ENCODE results near the gene STARD6.
"Not testable (repeated sequence)": the region's sequence is repeated elsewhere in the genome, so short reads cannot be mapped to it uniquely, and the experiment has no call there.

The STARD6 gene

DNA sequence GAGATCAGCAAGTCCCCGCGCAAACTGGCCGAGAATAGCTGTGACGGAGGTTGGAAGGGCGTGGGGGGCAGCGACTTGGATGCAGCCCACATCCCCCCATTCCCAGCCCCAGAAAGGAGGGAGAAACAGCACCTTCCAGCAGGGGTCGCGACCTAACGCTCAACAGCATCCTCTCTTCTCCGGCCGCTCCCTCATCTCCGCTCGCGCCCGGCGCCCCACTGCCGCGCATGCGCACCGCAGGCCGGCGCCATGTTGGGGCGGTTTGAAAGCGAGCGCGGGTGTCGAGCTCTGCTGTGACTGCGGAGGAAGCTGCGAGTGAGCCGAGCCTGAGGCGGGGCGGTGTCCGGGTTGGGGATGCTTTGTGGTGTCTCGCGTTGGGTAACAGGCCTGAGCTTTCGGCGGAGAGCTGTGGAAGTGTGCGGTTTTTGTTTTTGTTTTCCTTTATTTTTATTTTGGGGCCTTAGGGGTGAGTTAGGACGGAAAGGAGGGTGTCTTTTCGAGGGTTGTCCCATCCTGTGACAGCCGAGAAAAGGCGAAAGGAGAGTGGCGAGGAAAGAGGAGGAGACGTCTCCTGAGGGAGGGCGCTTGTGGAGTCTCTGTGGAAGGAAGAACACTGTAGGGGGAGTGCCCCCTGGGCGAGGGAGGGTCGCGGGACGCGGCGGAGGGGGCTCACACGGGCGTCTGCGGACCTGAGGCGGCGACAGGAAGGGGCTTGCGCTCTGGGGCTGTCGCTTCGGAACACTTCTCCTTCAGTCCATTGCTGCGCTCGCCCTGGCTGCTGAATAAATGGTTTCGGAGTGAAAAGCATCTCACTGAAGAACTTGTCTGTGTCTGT, at the start of gene STARD6, which contains the start of gene C18orf54:
TSS of gene STARD6 (minus strand) at position 199 of the 835 bp plus-strand sequence. CDS start 3,285 bp downstream, outside the sequence.
TSS of gene C18orf54 (plus strand) at position 247 of the 835 bp plus-strand sequence. CDS start 2,667 bp downstream, outside the sequence.
- DNase-seq: peak; percentile 95

GRCh38 chr18:54405290-54405689, 47.6 kb upstream of the STARD6 start:
- DNase-seq: no peak

DNA sequence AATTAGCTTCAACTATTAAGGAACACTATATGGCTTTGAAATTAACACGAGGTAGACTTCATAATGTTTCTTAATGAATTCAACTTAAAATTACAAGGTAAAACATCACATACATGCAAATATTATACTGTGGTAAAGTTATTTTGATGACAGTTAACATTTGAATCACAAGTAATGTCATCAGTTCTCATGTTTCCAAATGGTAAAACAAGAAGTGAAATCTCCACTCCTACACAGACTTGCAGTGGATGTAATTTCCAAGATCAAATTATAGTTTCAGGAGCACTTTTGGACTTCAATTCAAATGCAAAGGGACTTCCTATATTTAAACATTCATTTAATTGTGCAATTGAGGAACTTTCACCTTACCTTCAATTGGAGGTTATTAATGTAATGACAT, 39.1 kb upstream of the STARD6 start:
- no peak for DNase-seq

DNA sequence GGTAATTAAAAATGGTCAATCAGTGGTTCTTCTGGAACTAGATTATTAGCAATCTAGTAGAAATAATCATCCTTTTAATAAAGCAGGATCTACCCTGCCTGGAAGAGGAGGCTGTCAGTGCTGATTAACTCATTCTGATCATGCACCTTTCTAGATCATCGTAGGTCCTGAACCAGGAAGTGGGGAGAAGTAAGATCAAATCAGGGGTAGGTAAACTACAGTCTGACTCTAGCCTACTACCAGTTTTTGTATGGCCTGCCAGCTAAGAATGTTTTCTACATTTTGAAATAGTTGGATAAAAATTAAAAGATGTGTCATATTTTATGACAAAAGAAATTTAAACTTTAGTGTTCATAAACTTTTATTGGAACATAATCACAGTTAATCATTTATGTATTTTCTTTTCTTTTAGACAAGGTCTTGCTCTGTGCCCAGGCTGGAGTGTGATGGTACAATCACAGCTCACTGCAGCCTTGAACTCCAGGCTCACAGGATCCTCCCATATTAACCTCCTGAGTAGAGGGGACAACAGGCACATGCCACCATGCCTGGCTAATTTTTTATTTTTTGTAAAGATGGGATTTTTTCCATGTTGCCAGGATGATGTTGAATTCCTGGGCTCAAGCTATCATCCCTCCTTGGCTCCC, 36.1 kb upstream of the STARD6 start:
- no peak for DNase-seq

DNA sequence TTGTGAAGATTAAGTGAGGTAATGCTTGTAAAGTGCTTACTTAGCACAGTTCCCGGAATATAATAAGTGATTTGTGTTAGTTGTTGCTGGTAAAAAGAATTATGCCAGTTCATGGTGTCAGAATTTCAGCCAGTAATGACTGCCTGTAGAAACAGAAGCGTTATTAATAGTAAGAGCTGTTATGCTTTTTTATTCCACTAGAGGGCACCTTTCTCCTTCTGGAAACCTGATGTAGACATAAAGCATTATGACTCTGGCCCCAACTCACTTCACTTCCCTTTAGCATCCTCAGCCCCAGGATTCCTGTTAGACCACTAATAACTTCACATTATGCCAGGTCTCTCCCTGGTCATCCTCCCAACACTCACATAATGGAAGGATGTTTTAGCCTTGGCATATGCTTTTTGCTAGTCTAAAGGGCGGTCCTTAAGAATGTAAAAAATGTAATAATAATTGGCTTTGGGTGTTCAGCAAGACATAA, 34.9 kb upstream of the STARD6 start:
- no peak for DNase-seq

GRCh38 chr18:54390838-54391237, 33.2 kb upstream of the STARD6 start:
- no peak for DNase-seq

GRCh38 chr18:54389143-54389505, 31.5 kb upstream of the STARD6 start:
- DNase-seq: no peak

DNA sequence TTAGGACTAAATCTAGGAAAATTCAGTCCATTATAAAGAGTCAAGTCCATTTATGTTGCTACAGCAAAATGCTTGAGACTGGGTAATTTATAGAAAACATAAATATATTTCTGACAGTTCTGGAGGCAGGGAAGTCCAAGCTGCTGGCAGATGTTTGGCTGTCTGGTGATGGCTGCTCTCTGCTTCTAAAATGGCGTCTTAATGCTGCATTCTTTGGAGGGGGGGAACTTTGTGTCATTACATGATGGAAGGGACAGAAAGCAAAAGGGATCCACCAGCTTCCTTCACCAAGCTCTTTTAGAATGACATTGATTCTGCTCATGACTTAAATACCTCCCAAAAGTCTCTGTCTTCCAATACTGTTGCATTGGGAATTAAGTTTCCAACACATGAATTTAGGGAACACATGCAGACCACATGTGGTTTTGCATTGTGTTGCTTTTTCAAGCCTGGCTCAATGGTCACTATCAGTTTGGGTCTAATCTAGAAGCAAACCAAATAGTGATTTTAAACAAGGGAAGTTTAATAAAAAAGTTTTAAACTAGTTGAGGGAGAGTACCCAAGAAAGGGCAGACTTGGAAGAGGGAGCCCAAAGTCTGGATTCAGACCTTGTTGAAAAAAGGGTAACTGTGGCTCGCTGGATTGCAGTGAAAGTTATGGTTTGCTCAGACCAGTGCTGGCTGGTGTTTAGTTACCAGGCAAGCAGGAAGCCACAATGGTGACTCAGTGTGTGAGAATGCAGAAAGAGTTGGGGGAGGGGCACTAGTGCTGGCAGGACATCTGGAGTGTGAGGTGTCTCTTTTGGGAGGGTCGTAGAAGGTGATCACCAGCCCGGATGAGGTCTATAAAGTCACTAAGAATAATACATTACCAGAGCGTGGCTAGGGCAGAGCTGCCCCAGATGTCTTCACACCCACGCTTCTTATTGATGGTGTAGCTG, 30.8 kb upstream of the STARD6 start:
- peak; percentile 56 for DNase-seq

GRCh38 chr18:54387631-54388030, 30.0 kb upstream of the STARD6 start:
- no peak for DNase-seq

DNA sequence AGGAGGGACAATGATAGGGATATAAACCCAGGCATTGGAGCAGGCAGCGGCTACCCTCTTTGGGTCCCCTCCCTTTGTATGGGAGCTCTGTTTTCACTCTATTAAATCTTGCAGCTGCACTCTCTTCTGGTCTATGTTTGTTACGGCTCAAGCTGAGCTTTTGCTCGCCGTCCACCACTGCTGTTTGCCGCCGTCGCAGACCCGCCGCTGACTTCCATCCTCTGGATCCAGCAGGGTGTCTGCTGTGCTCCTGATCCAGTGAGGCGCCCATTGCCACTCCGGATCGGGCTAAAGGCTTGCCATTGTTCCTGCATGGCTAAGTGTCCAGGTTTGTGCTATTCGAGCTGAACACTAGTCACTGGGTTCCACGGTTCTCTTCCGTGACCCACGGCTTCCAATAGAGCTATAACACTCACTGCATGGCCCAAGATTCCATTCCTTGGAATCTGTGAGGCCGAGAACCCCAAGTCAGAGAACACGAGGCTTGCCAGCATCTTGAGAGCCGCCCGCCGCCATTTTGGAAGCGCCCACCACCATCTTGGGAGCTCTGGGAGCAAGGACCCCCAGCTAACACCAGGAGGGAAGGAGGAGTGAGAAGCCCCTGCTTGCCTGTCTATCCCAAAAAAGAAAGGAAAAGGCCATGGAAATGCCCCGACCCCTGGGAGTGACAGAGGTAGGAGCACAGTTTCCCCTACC, 29.3 kb upstream of the STARD6 start:
- DNase-seq: not testable (repeated sequence)

DNA sequence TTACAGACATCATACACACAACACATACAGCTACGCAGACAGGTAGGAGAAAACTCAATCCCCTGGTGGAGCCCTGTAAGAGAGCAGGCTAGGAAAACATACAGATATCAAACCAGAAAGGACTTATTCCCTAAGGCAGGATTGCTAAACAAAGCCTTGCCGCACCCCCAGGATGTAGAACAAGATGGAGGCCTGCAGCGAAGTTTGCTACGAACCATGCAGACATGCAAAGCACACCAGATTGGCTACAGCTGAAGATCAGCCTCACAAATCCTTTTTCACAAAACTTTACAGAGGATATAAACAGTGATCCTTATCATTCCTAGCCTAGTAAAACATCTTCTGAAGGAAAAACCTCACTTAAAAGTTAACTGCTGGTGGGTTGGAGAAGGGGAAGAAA, 28.4 kb upstream of the STARD6 start:
- DNase-seq: no peak

GRCh38 chr18:54382733-54383252, 25.1 kb upstream of the STARD6 start:
- no peak for DNase-seq

DNA sequence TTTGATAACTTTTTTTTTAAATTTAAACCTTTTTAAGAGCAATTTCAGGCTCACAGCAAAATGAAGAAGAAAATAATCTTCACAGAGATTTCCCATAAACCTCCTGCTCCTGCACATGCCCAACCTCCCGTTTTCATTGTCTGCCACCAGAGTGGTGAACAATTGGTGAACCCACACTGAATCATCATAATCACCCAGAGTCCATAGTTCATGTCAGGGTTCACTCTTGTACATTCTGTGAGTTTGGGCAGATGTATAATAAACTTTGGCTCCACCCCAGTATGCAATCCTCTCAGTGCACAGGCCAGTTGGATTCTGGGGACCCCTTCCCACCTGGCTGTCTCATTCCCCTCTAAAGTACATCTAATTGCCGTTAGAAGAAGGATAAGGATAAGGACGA, 24.4 kb upstream of the STARD6 start:
- no peak for DNase-seq

DNA sequence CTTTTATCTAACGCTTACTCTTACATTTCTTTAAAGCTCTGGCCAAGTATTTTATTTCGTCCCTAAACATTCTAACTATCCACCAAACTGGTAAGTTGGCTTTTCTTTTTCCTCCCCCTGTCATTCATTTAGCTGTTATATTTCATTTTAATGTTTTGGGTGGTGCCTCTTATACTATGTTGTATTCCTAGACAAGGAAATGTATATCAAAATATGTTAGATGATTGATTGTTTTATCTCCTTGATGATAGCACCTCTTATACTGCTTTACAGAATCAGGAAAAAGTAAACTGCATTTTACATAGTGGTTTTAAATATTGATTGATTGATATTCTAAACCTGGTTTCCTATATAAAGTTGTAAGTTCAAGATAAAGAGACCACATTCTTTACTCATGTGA, 24.0 kb upstream of the STARD6 start:
- no peak for DNase-seq

- DNase-seq: no peak
These were observed 20.4 kb upstream of the STARD6 start for GRCh38 chr18:54378057-54378456.

GRCh38 chr18:54360406-54360805, 2.7 kb upstream of the STARD6 start:
- no peak for DNase-seq

- DNase-seq: no peak
These were observed 1.6 kb upstream of the STARD6 start for GRCh38 chr18:54359233-54359632.

DNA sequence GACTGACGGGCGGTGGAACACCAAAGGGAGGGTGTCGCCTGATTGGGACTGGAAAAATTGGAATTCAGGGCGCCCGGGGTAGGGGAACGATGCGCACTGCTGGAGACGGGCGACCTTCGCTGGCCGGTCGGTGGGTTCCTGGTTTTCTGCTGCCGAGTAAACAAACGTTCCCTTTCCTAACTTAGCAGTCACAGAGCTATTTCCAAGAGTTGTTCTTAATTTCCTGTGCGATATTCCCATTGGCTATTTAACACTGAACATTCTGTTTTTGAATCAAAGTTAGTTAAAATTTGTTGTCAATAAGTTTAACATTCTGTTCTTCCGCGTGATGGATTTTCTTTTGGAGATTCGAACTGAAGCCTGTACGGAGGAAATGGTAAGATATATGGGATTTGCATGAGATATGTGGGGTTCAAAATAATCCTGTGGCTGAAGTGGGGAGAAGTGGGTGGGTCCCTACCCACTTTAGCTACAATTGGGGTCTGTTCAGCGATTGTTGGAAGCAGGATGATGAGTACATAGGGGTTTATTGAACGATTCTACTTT, 910 bp upstream of the STARD6 start:
- no peak for DNase-seq

DNA sequence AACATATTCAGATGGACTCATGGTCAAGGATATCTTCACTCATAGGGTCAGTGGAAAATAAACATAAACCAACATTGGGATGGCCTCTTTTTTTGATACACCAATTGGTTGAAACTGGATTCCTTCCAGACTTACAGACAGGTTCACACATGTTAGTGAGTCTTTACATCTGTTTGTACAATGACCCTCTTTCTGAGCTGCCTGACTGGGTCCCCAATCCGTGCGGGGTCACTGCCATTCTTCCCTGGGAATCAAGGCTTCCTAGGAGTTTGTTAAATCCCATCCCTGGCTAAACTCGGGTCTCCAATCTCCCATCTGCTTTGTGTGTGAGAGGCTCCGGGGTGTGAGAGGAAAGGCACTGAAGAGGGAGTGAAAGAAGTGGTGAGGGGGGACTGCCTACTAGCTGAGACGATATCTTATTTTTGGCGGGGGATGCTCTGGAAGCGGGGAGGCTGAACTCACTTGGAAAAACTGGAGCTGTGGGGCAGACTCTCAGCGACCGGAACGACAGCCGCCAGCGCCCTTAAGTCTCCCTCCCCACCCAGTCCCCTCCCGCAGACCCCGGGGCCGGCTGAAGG, 487 bp downstream of the STARD6 start:
- DNase-seq: no peak

GRCh38 chr18:54351186-54351585, 6.5 kb downstream of the STARD6 start:
- DNase-seq: no peak

GRCh38 chr18:54338230-54338629, 19.4 kb downstream of the STARD6 start:
- DNase-seq: no peak
